Activated CD4-positive, alpha-beta T cell treated with anti-CD3 and anti-CD28 coated beads, Interleukin-2, Interleukin-6, amounts not matched to agents 100 ng/mL and 50 ng/mL, durations not matched to agents 16 hours and 8 hours (primary cell): ENCODE data around the gene HOXA11.

Source experiments
- DNase-seq: peaks from one replicate; pipeline ENCODE4 v3.0.0-alpha.2; 2020

Gene HOXA11

DNA sequence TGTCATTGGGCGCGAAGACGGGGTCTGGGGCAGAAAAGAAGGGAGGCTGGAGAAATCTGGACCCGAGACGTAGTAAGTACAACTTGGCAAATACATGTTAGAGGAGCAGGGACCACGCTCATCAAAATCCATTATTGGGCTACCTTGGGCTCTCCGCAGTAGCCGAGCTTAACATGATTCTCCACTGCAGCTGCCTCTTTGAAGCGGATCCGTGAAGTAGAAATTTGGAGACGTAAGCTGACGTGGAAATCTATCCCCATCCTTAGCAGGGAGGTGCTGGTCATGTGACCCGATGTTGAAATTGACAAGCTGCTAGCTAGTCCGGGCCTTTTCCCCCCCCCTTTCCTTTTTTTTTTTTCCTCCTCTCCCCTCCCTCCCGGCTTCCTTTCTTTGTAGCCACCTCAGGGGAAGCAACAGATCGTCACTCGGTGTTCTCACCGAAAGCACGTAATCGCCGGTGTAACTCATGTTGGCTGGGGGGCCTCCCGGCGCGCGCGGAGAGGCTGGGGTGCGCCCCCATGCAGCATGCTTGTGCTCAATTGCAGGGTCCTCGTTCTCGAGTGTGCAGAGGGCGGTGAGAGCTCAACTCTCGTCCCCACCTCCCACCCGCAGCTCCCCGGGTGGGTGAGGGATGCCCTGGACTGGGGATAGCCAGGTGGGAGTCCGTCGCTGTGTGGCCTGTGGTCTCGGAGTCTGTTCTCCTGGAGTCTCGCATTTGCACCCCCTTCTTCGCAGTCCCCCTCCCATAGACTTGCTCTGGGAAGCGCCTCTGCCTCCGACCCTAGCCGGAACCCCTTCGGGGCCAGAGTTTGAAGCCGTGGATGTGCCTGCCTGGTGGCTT is at the start of gene HOXA11:
HOXA11 (minus strand) TSS at position 220 of the 841 bp plus-strand sequence; CDS start at position 132, 88 bp downstream.
- no peak for DNase-seq

DNA sequence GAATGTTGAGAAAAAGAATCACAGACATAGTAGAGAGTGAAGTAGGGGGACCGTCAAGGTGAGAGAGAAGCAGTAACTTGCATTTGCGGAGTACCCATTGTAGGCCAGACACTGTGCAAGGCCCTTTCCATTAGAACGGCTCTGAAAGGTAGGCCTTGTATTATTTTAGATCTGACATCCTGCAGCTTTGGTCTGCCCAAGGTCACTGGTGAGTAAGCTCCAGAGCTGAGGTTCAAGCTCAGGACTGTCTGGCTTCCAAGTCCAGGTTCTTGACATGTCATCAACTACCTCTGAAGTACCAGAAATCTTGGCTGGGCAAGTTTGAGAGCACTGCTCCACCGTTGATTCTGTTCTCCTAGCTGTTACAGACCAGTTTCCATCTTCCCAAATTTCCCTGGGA is 44.4 kb upstream of the HOXA11 start:
- DNase-seq: no peak

DNA sequence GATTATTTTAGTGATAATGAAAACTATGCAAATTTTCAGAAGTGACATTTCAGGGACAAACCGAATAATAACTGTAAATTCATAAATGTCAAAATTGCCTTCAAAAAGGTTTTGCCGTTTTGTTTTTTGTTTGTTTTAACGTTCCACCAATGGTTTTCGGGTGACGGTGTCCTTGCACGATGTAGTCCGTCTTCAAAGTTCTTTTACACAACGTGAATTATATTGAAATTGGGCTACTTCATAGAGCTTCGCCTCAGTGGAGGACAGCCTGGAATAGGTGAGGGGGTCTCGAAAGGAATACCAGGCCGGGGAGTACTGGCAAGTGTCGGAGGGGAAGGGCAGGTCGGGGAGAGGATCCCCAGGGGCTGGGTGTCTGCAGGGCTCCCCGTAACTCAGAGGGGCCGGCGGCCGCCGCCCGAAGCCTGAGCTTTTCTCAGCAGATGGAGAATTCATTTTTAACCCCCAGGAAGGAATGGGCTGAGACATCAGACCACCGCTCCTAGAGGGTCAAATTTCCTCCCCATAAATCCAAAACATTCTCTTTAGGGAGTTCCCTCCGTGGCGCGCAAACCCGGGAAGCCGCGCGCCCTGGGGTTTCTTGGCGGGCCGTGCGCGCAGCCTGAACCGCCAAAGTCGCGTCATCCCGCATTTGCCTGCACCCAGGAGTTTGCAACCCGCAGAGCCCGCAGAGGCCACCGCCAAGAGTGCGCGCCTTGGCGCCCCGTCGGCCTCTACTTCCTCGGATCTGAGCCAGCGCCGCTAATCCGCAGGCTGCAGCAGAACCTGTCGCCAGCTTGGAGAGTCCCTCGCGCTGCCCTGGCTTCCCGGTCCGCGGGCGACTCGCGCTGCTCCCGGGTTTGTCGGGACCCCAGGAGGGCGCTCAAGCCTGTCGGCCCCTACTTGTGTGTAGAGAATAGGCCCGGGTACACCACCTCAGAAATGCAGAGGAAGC is 40.2 kb upstream of the HOXA11 start:
- DNase-seq: no peak

- no peak for DNase-seq
Observed at GRCh38 chr7:27223941-27224575, 39.0 kb upstream of the HOXA11 start.

DNA sequence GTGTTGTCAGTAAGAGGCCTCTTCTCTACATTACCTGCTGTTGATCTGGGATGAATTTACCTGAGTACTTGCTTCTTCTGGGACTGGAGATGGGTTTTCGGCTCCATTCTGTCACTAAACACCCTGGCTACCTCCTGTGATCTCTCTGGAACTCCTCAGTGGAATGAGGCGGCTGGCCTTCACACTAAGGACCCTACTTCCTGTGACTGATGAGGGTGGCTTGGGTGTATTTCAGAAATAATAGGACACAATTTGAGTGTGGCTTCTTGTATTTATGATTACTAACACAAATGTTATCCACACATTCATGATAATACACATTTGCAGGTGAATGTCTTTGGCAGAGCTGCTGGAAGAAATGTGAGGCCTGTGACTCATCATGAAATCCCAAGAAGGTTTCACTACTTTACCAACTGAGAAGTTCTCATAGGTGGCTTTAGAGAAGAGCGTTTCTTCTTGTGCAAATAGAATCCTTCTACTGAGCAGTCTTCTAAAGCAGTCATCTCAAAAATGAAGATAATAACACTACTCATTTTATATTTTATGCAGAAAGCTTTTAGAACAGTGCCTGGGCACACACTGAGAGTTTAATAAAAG is 36.3 kb upstream of the HOXA11 start:
- peak; percentile 25 for DNase-seq

- DNase-seq: no peak
Observed at GRCh38 chr7:27220440-27220955, 35.5 kb upstream of the HOXA11 start.

DNA sequence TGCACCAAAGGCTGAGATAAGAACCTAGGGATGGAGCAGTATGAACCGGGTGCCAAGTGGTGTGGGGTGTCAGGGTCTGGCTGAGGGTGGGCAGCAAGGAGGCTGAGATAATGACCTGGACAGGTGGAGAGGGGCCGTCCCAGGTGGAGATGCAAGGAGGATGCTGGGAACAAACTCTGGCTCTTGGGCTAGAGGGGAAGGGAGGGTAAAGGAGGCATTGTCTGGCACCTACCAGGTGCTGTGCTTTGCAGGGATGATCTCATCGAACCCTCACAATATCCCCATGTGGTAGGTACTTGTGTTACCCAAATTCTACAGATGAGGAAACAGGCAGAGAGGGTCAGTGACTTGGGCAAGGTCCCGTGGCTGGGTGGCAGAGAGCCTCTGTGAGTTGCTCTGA is 34.8 kb upstream of the HOXA11 start:
- DNase-seq: no peak

- no peak for DNase-seq
Observed at GRCh38 chr7:27217951-27218350, 32.9 kb upstream of the HOXA11 start.

DNA sequence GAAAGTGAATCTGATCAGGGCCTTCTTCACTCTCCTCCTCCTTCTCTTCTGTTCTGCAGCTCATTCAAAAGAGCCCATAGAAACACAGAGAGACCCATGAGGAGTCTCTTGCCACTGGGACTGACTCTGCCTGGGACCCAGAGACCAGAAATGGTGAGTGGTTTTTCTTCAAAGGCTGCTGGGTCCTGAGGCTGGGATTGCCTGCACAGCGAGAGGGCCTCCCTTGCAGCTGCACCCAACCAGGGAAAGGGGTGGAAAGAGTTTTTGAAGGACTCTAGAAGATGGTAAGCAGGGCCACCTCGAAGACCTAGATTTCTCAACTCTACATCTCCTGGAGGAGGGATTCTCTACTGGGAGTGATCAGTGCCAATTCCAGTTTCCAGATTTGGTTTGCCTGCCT is 30.3 kb upstream of the HOXA11 start:
- no peak for DNase-seq

DNA sequence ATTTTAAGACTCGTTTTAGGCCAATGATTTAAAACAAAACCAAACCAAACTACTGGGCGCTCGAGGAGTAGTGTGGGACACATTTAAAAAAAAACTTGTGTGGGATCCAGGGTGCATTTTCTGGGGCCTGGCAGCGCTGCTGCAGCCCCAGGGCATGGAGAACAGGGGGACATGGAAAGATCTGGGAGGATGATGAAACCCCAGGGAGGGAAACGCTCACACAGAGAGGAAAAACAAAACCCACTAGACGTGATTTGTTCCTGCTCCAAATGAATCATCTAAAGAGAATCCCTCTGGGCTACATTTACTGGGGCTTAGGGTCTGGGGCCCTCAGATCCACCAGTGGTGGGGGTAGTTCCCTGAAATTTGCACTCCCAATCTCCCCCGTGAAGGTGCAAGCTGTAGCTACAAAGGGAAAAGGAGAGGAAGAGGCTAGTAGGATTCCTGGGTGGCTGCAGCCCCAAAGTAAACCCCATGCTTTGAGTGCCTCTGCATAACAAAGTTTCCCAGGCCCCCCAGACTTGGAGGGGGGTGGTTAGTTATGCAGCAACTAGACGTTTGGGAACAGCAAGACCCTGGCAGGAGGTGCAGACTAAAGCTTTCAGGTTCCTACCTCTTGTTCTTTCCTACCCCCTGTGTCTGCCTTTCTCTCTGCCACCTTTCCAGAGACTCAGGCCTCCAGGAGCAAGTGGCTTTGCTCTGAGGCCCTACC is 29.4 kb upstream of the HOXA11 start:
- DNase-seq: no peak

- DNase-seq: no peak
Observed at GRCh38 chr7:27213433-27214238, 28.6 kb upstream of the HOXA11 start.

DNA sequence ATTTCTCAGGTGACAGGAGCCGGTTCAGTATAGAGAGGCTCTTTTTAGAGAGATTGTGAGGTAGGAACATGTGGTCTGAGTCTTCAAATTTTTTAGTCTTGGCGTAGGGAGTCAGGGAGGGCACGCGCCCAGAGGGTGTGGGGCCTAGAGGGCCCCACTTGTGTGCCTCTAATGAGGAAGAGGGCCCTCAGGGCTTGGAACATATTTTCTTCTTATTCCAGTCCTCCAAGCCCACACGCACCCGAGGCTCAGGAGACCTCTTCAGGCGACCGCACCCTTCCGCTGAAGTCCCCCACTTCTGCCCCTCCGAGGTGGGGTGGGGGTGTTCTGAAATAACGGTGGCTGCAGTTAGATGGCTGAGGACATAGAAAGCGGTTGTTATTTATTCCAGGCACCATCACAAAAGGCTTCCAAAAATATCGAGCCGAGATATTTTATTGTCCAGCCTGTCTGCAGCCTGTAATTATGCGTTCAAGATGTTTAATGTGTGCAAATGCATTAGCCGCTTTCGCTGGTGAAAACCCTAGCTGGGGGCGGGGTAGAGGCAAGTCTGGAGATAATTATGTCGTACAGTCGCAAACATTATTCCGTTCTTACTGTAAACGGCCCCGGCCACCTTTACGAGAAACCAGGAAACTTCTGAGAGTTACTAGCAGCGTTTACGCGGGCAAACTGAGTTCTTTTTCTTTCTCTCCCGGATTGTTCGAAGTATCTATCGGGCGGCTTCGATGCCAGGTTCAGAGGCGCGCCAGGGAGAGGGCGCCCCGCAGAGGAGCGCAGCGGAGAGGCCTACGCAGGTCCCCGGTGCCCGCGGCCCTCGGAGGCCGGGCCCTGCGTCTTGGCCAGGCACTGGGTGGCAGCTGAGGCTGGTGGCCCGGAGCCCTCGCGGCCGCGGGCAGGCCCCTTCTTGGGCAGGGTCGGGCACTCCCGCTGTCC is 27.7 kb upstream of the HOXA11 start:
- DNase-seq: no peak

DNA sequence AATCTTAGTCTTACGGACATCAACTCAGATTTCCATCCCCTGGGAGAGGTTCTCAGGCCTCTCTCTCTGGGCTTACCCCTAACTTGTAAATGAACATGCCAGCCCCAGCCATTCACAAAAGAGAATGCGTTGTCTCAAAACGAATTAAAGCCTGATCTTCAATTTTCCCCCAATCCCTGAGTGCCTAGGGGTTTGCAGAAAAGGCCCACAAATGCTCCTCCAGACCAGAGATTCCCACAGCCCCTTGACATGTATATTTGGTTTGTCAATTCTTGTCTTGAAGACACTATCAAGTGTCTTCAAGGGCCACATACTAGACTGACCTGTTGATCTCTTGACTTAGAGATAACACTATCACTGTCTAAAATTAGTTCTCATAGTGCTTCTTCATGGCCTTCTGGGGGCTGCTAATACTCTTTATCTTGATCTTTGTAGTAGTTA is 26.8 kb upstream of the HOXA11 start:
- DNase-seq: no peak

- DNase-seq: no peak
Observed at GRCh38 chr7:27211084-27211446, 26.0 kb upstream of the HOXA11 start.

DNA sequence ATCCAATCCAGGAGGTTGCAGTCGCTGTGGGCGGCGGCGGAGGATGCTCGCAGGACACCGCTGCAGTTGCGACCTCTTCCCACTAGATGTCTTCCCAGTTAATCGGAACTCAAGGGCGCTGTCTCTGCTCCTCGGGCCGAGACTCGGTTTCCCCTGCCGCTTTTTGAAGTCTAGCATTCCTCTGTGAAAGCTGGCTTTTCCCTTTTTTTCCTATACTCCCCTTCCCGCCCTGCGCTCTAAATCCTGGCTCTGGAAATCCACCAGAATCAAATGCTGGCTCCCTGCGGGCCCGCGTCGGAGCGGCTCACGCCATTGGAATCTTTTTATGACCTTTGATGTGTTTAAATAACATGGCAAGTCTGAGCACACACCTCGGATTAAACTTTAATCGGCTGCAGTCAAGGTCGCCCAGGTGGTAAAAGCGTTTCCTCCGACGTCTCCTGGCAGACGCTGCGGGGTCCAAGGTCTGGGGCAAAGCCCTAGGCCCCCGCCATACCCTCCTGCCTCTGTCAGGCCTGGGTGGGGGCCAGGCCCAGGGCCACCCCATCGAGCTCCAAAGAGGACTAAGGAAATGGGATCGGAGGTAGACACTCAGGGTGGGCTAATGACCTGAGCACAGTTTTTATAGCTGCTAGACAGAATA is 25.5 kb upstream of the HOXA11 start:
- DNase-seq: peak; percentile 53

GRCh38 chr7:27209933-27210440 is 25.0 kb upstream of the HOXA11 start:
- DNase-seq: no peak

GRCh38 chr7:27208998-27209397 is 24.0 kb upstream of the HOXA11 start:
- no peak for DNase-seq

GRCh38 chr7:27207348-27207985 is 22.4 kb upstream of the HOXA11 start:
- no peak for DNase-seq
